ENCODE measurements around the gene MRPL17.
"Not testable (repeated sequence)": the region's sequence is repeated elsewhere in the genome, so short reads cannot be mapped to it uniquely, and the experiment has no call there.

DNA sequence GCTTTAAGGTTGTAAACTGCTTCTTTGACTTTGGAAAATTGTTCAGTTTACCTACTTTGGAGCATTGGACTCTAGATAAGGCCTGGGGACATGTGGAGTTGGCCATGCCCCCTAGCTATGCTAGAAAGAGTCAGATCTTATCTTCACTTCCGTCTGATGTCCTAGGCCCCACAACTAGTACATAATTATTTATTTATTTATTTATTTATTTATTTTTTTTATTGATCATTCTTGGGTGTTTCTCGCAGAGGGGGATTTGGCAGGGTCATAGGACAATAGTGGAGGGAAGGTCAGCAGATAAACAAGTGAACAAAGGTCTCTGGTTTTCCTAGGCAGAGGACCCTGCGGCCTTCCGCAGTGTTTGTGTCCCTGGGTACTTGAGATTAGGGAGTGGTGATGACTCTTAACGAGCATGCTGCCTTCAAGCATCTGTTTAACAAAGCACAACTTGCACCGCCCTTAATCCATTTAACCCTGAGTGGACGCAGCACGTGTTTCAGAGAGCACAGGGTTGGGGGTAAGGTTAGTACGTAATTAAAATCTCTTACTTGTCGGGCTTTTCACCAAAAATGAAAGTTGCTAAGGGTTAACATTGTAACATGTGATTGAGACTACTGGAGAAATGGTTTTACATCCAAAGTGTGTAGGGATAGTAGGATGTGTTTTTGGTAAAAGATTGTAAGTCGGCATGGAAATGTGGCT is 7.4 kb upstream of the MRPL17 start:
- not testable (repeated sequence) for TF ChIP-seq CTCF, POLR2A (IDR thresholded peaks at IDR 0.05)

Data from testis (tissue), 2 donors.